Transverse colon (tissue), 4 donors: ENCODE measurements around the gene ZNF91. TPM values are rescaled to one million over a fixed set of nuclear protein-coding genes. Genes with fewer than 3 reads are reported as not detected.
"Not testable (repeated sequence)": the region's sequence is repeated elsewhere in the genome, so short reads cannot be mapped to it uniquely, and the experiment has no call there.

Experiments used
- DNase-seq: peaks from one replicate; pipeline ENCODE4 v3.0.0-alpha.2; 2019
- H3K27ac ChIP-seq, 4 donors: fragments of 200-600 bp; sonication (generic); 2 replicates each; pipeline ENCODE4 v1.5.1; 2016 to 2018; ENCODE audit warnings: inconsistent platforms in 4 of 4
- H3K27me3 ChIP-seq: fragments of 200-600 bp; sonication (generic); 2 replicates; pipeline ENCODE4 v1.5.1; 2017; ENCODE audit warnings: inconsistent platforms
- H3K36me3 ChIP-seq, 4 donors: fragments of 200-600 bp; sonication (generic); 2 replicates each; pipeline ENCODE4 v1.5.1; 2017 to 2019; ENCODE audit warnings: inconsistent platforms in 4 of 4
- H3K4me1 ChIP-seq, 4 donors: fragments of 200-600 bp; sonication (generic); 2 replicates each; pipeline ENCODE4 v1.5.1; 2017 to 2020; ENCODE audit warnings: inconsistent platforms in 4 of 4
- H3K4me3 ChIP-seq, 4 donors: fragments of 200-600 bp; sonication (generic); 1 replicate in 1 of 4; 2 replicates in 3 of 4; pipeline versions ENCODE4 v1.5.1 to v1.6.1; 2017 to 2019; ENCODE audit warnings: inconsistent platforms in 4 of 4
- H3K9me3 ChIP-seq, 2 donors: fragments of 200-600 bp; sonication (generic); 2 replicates each; pipeline ENCODE4 v1.5.1; 2017 to 2019; ENCODE audit warnings: inconsistent platforms in 2 of 2
- CTCF ChIP-seq, 5 experiments: fragments of 200-600 bp in 3 of 5; fragments of 450-650 bp in 2 of 5; sonication (generic) in 3 of 5; IDR thresholded peaks; 1 replicate in 2 of 5; 2 replicates in 3 of 5; pipeline ENCODE4 v1.5.1; 2016 to 2017; ENCODE audit warnings: antibody characterized with exemption in 5 of 5, inconsistent platforms in 3 of 5, mild to moderate bottlenecking in 2 of 5, moderate library complexity in 1 of 5
- EP300 ChIP-seq: sonication (generic); formaldehyde crosslinking; IDR thresholded peaks from one replicate; pipeline ENCODE4 v1.6.1; 2017; ENCODE audit warnings: antibody characterized with exemption, low read depth
- POLR2A ChIP-seq: fragments of 450-650 bp; IDR thresholded peaks from one replicate; pipeline ENCODE4 v1.6.1; 2016; ENCODE audit warnings: antibody characterized with exemption, mild to moderate bottlenecking, moderate library complexity
- POLR2AphosphoS5 ChIP-seq, 3 donors: sonication (generic); formaldehyde crosslinking; IDR thresholded peaks; one replicate each; pipeline ENCODE4 v1.6.1; 2016; ENCODE audit warnings: antibody characterized with exemption in 3 of 3
- whole genome bisulfite sequencing, 2 donors: methylation state at CpG; one replicate each; pipeline ENCODE4 v1.1.5; 2018; ENCODE audit warnings: low coverage in 1 of 2; 5-methylcytosine and 5-hydroxymethylcytosine counted together
- in situ Hi-C, 4 donors: fragments of 200-750 bp; cut with MboI; loops; one replicate each; pipeline versions ENCODE4 v1.15.0 to v1.15.1; 2017; ENCODE audit warnings: low sequenced_read_pairs in 3 of 4, low pct_ligation_motif_present in 1 of 4, low pct_unique_long_range_greater_than_20kb in 1 of 4
- intact Hi-C: fragments of 100-400 bp; cut with DNase I; formaldehyde crosslinking; loops from one replicate; pipeline ENCODE4 v1.15.1; 2023; ENCODE audit warnings: low total_unique reads
- total RNA-seq, 4 donors: library from RNA; depleted of rRNA; stranded (reverse); fragments of >200 nt; gene quantifications; one replicate each; pipeline ENCODE4 v1.1.0, GENCODE V29; 2016

Gene ZNF91
- total RNA-seq, 4 donors from 2014 or later, result 93.9 to 236 (median 157) TPM

- no peaks in the 10 kb centered on the region for H3K27me3 ChIP-seq
- peaks cover 0 to 81% (median 32%) of the 10 kb centered on the region in 4 donors for H3K36me3 ChIP-seq
- no peak overlapping the region for H3K4me3 ChIP-seq
- H3K27ac ChIP-seq, result no peak overlapping the region
- no peak for DNase-seq
- in situ Hi-C loops (loop anchor here in 1 of 4 donors (5.0 kb wide), 1 partner anchor 420 kb away; no protein-coding TSS in a partner anchor), intact Hi-C loops (no loop called here)
- peaks cover 40 to 47% of the 10 kb centered on the region in 2 donors for H3K9me3 ChIP-seq
- H3K4me1 ChIP-seq, result peaks cover 0 to 19% (median 7%) of the 10 kb centered on the region in 4 donors
- TF ChIP-seq POLR2A (no peak), CTCF (IDR thresholded peaks at IDR 0.05) (no peak), POLR2AphosphoS5 (IDR thresholded peaks at IDR 0.05) (no peak), EP300 (no peak)
Measured at GRCh38 chr19:23377276-23377675, 18.0 kb downstream of the ZNF91 start.

- WGBS, 2 donors, result 96 to 98% methylated on average over 3 to 4 of the region's 4 CpGs
- H3K27ac ChIP-seq, result no peak overlapping the region
- no peak for DNase-seq
- in situ Hi-C loops, result no loop called here
- no peaks in the 10 kb centered on the region for H3K4me1 ChIP-seq
- no peak overlapping the region for H3K4me3 ChIP-seq
- no peaks in the 10 kb centered on the region for H3K27me3 ChIP-seq
- H3K9me3 ChIP-seq, result peaks cover 80 to 87% of the 10 kb centered on the region in 2 donors
- peaks cover 3 to 91% (median 47%) of the 10 kb centered on the region in 4 donors for H3K36me3 ChIP-seq
- intact Hi-C loops, result no loop called here
- TF ChIP-seq POLR2AphosphoS5 (IDR thresholded peaks at IDR 0.05) (no peak), POLR2A (no peak), CTCF (IDR thresholded peaks at IDR 0.05) (no peak), EP300 (no peak)
Measured at GRCh38 chr19:23366437-23366836, 28.8 kb downstream of the ZNF91 start.

- H3K36me3 ChIP-seq, result peaks cover 0 to 91% (median 47%) of the 10 kb centered on the region in 4 donors
- intact Hi-C loops, result not testable (repeated sequence)
Measured at GRCh38 chr19:23366031-23366430, 29.2 kb downstream of the ZNF91 start.

GRCh38 chr19:23365222-23365621 lies 30.0 kb downstream of the ZNF91 start:
- TF ChIP-seq POLR2AphosphoS5 (IDR thresholded peaks at IDR 0.05), result no peak
- no peak for TF ChIP-seq POLR2A
- TF ChIP-seq EP300, result no peak
- no peak for TF ChIP-seq CTCF (IDR thresholded peaks at IDR 0.05)
- in situ Hi-C loops, result no loop called here
- no peaks in the 10 kb centered on the region for H3K4me1 ChIP-seq
- no peak for DNase-seq
- 92 to 93% methylated on average over 3 of the region's 3 CpGs for WGBS, 2 donors
- peaks cover 77 to 87% of the 10 kb centered on the region in 2 donors for H3K9me3 ChIP-seq
- no peak overlapping the region for H3K4me3 ChIP-seq
- H3K27me3 ChIP-seq, result no peaks in the 10 kb centered on the region
- no peak overlapping the region for H3K27ac ChIP-seq
- intact Hi-C loops, result no loop called here
- peaks cover 0 to 86% (median 42%) of the 10 kb centered on the region in 4 donors for H3K36me3 ChIP-seq

More at GRCh38 chr19:23366031-23366430, 29.2 kb downstream of the ZNF91 start:
- H3K27ac ChIP-seq, H3K27me3 ChIP-seq, H3K4me1 ChIP-seq, in situ Hi-C loops, DNase-seq, H3K4me3 ChIP-seq: not testable (repeated sequence)
- peaks cover 80 to 87% of the 10 kb centered on the region in 2 donors for H3K9me3 ChIP-seq
- 97% methylated on average over 18 of the region's 18 CpGs; no CpG with 5 or more reads in 1 of the 2 donors for WGBS, 2 donors

- in situ Hi-C loops, result not testable (repeated sequence)
- H3K9me3 ChIP-seq, result peaks cover 89 to 93% of the 10 kb centered on the region in 2 donors
- WGBS, 2 donors, result 90 to 96% methylated on average over 1 of the region's 1 CpG
Measured at GRCh38 chr19:23361843-23362242, 33.4 kb downstream of the ZNF91 start.

More at GRCh38 chr19:23361843-23362242, 33.4 kb downstream of the ZNF91 start:
- H3K36me3 ChIP-seq, result peaks cover 0 to 84% (median 41%) of the 10 kb centered on the region in 4 donors
- H3K27ac ChIP-seq, H3K4me1 ChIP-seq, DNase-seq, H3K27me3 ChIP-seq, H3K4me3 ChIP-seq, intact Hi-C loops: not testable (repeated sequence)
